Measurements from ENCODE around the gene ATXN1. TPM values are rescaled to one million over a fixed set of nuclear protein-coding genes. Genes with fewer than 3 reads are reported as not detected.

The ATXN1 gene
- total RNA-seq, 1 donor from 2014 or later, result 18.4 TPM

GRCh38 chr6:16576451-16577368, 184.6 kb downstream of the ATXN1 start:
- Histone ChIP-seq H3K36me3 (ENCODE audit: control insufficient read depth, insufficient read depth, low read length) (no peaks in the 10 kb centered on the region), H3K4me3 (ENCODE audit: low read depth, low read length) (no peak overlapping the region), H3K27me3 (ENCODE audit: control insufficient read depth, insufficient read depth, low read length) (no peaks in the 10 kb centered on the region)
- DNase-seq (ENCODE audit: low read depth), result peak; percentile 39
- no peak for FAIRE-seq
- TF ChIP-seq, protein P1, sequence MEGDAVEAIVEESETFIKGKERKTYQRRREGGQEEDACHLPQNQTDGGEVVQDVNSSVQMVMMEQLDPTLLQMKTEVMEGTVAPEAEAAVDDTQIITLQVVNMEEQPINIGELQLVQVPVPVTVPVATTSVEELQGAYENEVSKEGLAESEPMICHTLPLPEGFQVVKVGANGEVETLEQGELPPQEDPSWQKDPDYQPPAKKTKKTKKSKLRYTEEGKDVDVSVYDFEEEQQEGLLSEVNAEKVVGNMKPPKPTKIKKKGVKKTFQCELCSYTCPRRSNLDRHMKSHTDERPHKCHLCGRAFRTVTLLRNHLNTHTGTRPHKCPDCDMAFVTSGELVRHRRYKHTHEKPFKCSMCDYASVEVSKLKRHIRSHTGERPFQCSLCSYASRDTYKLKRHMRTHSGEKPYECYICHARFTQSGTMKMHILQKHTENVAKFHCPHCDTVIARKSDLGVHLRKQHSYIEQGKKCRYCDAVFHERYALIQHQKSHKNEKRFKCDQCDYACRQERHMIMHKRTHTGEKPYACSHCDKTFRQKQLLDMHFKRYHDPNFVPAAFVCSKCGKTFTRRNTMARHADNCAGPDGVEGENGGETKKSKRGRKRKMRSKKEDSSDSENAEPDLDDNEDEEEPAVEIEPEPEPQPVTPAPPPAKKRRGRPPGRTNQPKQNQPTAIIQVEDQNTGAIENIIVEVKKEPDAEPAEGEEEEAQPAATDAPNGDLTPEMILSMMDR (IDR thresholded peaks at IDR 0.05; ENCODE audit: insufficient read depth, low read length, severe bottlenecking), result no peak

- H3K4me3 ChIP-seq (ENCODE audit: low read depth, low read length), result no peak overlapping the region
- peak; percentile 3 for DNase-seq (ENCODE audit: low read depth)
- H3K36me3 ChIP-seq (ENCODE audit: control insufficient read depth, insufficient read depth, low read length), result no peaks in the 10 kb centered on the region
- H3K27me3 ChIP-seq (ENCODE audit: control insufficient read depth, insufficient read depth, low read length), result no peaks in the 10 kb centered on the region
- TF ChIP-seq, protein P1 (IDR thresholded peaks at IDR 0.05; ENCODE audit: insufficient read depth, low read length, severe bottlenecking), result no peak
- no peak for FAIRE-seq
Observed at GRCh38 chr6:16575655-16576054, 185.6 kb downstream of the ATXN1 start.

DNA sequence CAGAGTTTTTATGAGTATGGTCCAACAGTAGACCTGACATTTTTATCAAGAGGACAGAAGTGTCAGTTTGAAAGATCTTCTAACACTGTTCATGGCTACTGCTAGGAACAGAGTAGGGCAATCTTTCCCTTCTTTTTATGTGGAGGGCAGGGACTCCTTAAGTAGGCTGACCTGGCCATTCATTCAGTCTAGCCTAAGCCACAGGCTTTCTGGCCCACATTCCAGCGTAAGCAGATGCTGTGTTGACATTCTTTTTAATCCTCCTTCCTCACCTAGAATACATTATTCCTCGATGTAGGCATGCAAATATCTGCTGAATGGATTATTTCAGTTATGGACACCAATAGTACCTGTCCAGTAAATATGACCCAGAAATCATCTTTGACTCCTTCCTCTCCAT, 188.3 kb downstream of the ATXN1 start:
- Histone ChIP-seq H3K36me3 (ENCODE audit: control insufficient read depth, insufficient read depth, low read length) (no peaks in the 10 kb centered on the region), H3K4me3 (ENCODE audit: low read depth, low read length) (no peak overlapping the region), H3K27me3 (ENCODE audit: control insufficient read depth, insufficient read depth, low read length) (no peaks in the 10 kb centered on the region)
- DNase-seq (ENCODE audit: low read depth) (no peak), FAIRE-seq (no peak)
- TF ChIP-seq, protein P1 (IDR thresholded peaks at IDR 0.05; ENCODE audit: insufficient read depth, low read length, severe bottlenecking), result no peak

DNA sequence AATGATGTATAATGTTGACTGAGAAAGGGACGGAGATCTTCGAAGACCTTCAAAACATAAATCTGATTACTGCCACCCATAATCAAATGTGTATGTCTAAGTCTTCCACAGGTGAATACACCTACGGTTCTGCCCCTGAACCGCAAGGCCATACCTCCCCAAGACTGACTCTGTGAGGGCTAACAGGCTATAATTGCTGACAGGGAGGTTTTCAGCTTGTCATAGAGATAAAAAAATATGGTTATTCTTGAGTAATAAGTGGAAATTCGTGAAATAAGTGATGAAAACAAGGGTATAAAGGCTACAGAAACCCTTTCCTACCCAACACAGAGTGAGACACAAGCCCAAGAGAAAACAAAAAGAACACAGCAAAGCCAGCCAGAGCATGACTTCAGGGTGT, 188.9 kb downstream of the ATXN1 start:
- DNase-seq (ENCODE audit: low read depth) (no peak), FAIRE-seq (no peak)
- H3K27me3 ChIP-seq (ENCODE audit: control insufficient read depth, insufficient read depth, low read length), result no peaks in the 10 kb centered on the region
- no peaks in the 10 kb centered on the region for H3K36me3 ChIP-seq (ENCODE audit: control insufficient read depth, insufficient read depth, low read length)
- H3K4me3 ChIP-seq (ENCODE audit: low read depth, low read length), result no peak overlapping the region
- TF ChIP-seq, protein P1 (IDR thresholded peaks at IDR 0.05; ENCODE audit: insufficient read depth, low read length, severe bottlenecking), result no peak

- no peak for FAIRE-seq
- Histone ChIP-seq H3K4me3 (ENCODE audit: low read depth, low read length) (no peak overlapping the region), H3K36me3 (ENCODE audit: control insufficient read depth, insufficient read depth, low read length) (no peaks in the 10 kb centered on the region), H3K27me3 (ENCODE audit: control insufficient read depth, insufficient read depth, low read length) (no peaks in the 10 kb centered on the region)
- TF ChIP-seq, protein P1 (IDR thresholded peaks at IDR 0.05; ENCODE audit: insufficient read depth, low read length, severe bottlenecking), result no peak
- DNase-seq (ENCODE audit: low read depth), result no peak
Observed at GRCh38 chr6:16570946-16571345, 190.3 kb downstream of the ATXN1 start.
